Esophagus squamous epithelium (tissue), 5 donors: Measurements from ENCODE around the gene PLEKHG3. TPM values are rescaled to one million over a fixed set of nuclear protein-coding genes. Genes with fewer than 3 reads are reported as not detected.

Experiments used
- DNase-seq: peaks from one replicate; lab custom pipeline; 2025; lab: John Stamatoyannopoulos, UW
- H3K27ac ChIP-seq, 4 donors: fragments of 200-600 bp; sonication (generic); one replicate each; pipeline ENCODE4 v1.5.1; 2016 to 2019; ENCODE audit warnings: mild to moderate bottlenecking in 1 of 4
- H3K27me3 ChIP-seq, 4 donors: fragments of 200-600 bp; sonication (generic); 1 replicate in 3 of 4; 2 replicates in 1 of 4; pipeline versions ENCODE4 v1.5.1 to v1.6.0; 2017 to 2021; ENCODE audit warnings: antibody characterized with exemption in 1 of 4
- H3K36me3 ChIP-seq, 3 donors: fragments of 200-600 bp; sonication (generic); one replicate each; pipeline ENCODE4 v1.5.1; 2016 to 2019
- H3K4me1 ChIP-seq, 3 donors: fragments of 200-600 bp; sonication (generic); one replicate each; pipeline ENCODE4 v1.5.1; 2017 to 2019
- H3K4me3 ChIP-seq, 4 donors: fragments of 200-600 bp; sonication (generic); 1 replicate in 3 of 4; 2 replicates in 1 of 4; pipeline ENCODE4 v1.5.1; 2016 to 2019; ENCODE audit warnings: mild to moderate bottlenecking in 2 of 4, moderate library complexity in 1 of 4
- H3K9me3 ChIP-seq, 3 donors: fragments of 200-600 bp; sonication (generic); one replicate each; pipeline ENCODE4 v1.5.1; 2016 to 2019
- POLR2A ChIP-seq, 4 donors: fragments of 450-650 bp; IDR thresholded peaks; one replicate each; pipeline ENCODE4 v1.6.1; 2017; ENCODE audit warnings: antibody characterized with exemption in 4 of 4, mild to moderate bottlenecking in 4 of 4, moderate library complexity in 3 of 4
- WGBS, 2 donors: methylation state at CpG; one replicate each; pipeline ENCODE4 v1.1.5; 2018; 5-methylcytosine and 5-hydroxymethylcytosine counted together
- intact Hi-C: fragments of 100-400 bp; cut with DNase I; formaldehyde crosslinking; loops from one replicate; pipeline ENCODE4 v1.15.0; 2022
- total RNA-seq, 4 donors: library from RNA; depleted of rRNA; stranded (reverse); fragments of >200 nt; gene quantifications; one replicate each; pipeline ENCODE4 v1.1.0, GENCODE V29; 2016
- TF ChIP-seq, protein P1 (sequence below), 6 experiments: fragments of 450-650 bp in 4 of 6; fragments of 200-600 bp in 2 of 6; sonication (generic) in 2 of 6; IDR thresholded peaks; one replicate each; pipeline ENCODE4 v1.5.1; 2016 to 2019; ENCODE audit warnings: antibody characterized with exemption in 6 of 6, mild to moderate bottlenecking in 4 of 6, moderate library complexity in 4 of 6
- donor health status: DM: yes; HTN: yes; CAD: no.

The PLEKHG3 gene
- total RNA-seq, 4 donors from 2014 or later, result 44.6 to 87.8 (median 60.8) TPM

GRCh38 chr14:64734990-64735389 lies 30.8 kb downstream of the PLEKHG3 start:
- peak overlapping the region in 2 of 4 donors; percentile 12 to 29 for H3K27ac ChIP-seq
- intact Hi-C loops, result no loop called here
- H3K4me1 ChIP-seq, result peaks cover 13 to 53% (median 19%) of the 10 kb centered on the region in 3 donors
- TF ChIP-seq POLR2A (IDR thresholded peaks at IDR 0.05), result no peak
- TF ChIP-seq, protein P1, sequence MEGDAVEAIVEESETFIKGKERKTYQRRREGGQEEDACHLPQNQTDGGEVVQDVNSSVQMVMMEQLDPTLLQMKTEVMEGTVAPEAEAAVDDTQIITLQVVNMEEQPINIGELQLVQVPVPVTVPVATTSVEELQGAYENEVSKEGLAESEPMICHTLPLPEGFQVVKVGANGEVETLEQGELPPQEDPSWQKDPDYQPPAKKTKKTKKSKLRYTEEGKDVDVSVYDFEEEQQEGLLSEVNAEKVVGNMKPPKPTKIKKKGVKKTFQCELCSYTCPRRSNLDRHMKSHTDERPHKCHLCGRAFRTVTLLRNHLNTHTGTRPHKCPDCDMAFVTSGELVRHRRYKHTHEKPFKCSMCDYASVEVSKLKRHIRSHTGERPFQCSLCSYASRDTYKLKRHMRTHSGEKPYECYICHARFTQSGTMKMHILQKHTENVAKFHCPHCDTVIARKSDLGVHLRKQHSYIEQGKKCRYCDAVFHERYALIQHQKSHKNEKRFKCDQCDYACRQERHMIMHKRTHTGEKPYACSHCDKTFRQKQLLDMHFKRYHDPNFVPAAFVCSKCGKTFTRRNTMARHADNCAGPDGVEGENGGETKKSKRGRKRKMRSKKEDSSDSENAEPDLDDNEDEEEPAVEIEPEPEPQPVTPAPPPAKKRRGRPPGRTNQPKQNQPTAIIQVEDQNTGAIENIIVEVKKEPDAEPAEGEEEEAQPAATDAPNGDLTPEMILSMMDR (IDR thresholded peaks at IDR 0.05), result no peak
- 58 to 71% methylated on average over 4 to 6 of the region's 6 CpGs for WGBS, 2 donors
- H3K27me3 ChIP-seq, result no peaks in the 10 kb centered on the region
- H3K4me3 ChIP-seq, result no peak overlapping the region
- DNase-seq, result no peak
- no peaks in the 10 kb centered on the region for H3K9me3 ChIP-seq
- H3K36me3 ChIP-seq, result peaks cover 35 to 97% (median 52%) of the 10 kb centered on the region in 3 donors

GRCh38 chr14:64736271-64737169 lies 32.3 kb downstream of the PLEKHG3 start:
- no peak overlapping the region for H3K4me3 ChIP-seq
- peaks cover 35 to 97% (median 52%) of the 10 kb centered on the region in 3 donors for H3K36me3 ChIP-seq
- intact Hi-C loops, result no loop called here
- peaks cover 13 to 53% (median 19%) of the 10 kb centered on the region in 3 donors for H3K4me1 ChIP-seq
- no peaks in the 10 kb centered on the region for H3K27me3 ChIP-seq
- no peak for DNase-seq
- H3K27ac ChIP-seq, result peak overlapping the region; percentile 30 to 83 (median 62)
- no peaks in the 10 kb centered on the region for H3K9me3 ChIP-seq
- TF ChIP-seq POLR2A (IDR thresholded peaks at IDR 0.05), result no peak
- TF ChIP-seq, protein P1 (IDR thresholded peaks at IDR 0.05), result peak in 1 of 6 experiments; percentile 9
- 37 to 69% methylated on average over 7 to 14 of the region's 28 CpGs for WGBS, 2 donors

DNA sequence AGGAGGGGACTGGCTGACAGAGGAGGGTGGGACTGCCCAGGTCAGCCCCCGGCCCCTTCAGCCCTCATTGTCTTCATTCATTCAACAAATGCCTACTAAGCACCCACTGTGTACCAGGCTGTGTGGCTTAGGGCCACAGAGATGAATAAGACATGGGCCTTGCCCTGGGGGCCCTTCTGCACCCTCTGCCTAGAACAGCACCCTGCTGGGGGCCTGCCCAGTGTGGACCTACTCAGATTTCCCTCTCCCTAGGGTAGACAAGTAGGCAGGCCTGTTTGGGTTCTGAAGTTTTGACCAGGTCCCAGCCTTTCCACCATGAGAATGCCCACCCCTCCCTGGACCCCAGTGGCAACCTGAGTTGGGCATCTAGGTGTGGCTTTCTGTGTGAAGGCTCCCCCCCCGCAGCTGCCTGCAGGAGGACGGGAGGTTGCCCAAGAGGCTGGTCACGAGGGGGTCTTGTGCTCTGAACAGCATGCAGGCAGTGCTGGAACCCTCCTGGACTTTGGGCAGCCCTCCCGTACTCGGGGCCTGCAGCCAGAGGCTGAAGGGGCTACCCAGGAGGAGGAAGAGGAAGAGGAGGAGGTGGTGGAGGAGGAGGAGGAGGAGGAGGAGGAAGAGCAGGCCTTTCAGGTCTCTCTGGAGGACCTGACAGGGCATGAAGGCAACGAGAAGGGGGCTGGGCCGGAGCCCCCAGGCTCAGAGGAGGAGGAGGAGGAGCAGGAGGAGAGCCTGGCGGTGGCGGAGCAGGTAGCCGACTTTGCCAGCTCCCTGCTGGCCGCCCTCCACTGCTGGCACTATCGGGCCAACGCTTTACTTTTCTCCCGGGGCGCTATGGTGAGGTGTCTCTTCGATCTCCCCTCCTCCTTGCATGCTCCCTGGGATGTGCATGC lies 33.4 kb downstream of the PLEKHG3 start:
- TF ChIP-seq, protein P1 (IDR thresholded peaks at IDR 0.05), result no peak
- no peak for TF ChIP-seq POLR2A (IDR thresholded peaks at IDR 0.05)
- H3K27ac ChIP-seq, result peak overlapping the region; percentile 30 to 83 (median 62)
- 49 to 74% methylated on average over 11 to 12 of the region's 17 CpGs for WGBS, 2 donors
- DNase-seq, result no peak
- peaks cover 35 to 97% (median 52%) of the 10 kb centered on the region in 3 donors for H3K36me3 ChIP-seq
- intact Hi-C loops, result no loop called here
- no peak overlapping the region for H3K4me3 ChIP-seq
- H3K27me3 ChIP-seq, result no peaks in the 10 kb centered on the region
- H3K9me3 ChIP-seq, result no peaks in the 10 kb centered on the region
- peaks cover 13 to 53% (median 19%) of the 10 kb centered on the region in 3 donors for H3K4me1 ChIP-seq

- no peak overlapping the region for H3K4me3 ChIP-seq
- H3K4me1 ChIP-seq, result peaks cover 13 to 53% (median 19%) of the 10 kb centered on the region in 3 donors
- H3K27me3 ChIP-seq, result no peaks in the 10 kb centered on the region
- no peak for DNase-seq
- peak overlapping the region in 2 of 4 donors; percentile 59 to 83 for H3K27ac ChIP-seq
- peaks cover 40 to 97% (median 53%) of the 10 kb centered on the region in 3 donors for H3K36me3 ChIP-seq
- H3K9me3 ChIP-seq, result no peaks in the 10 kb centered on the region
- TF ChIP-seq, protein P1 (IDR thresholded peaks at IDR 0.05), result no peak
- intact Hi-C loops, result no loop called here
- 59 to 64% methylated on average over 5 to 7 of the region's 9 CpGs for WGBS, 2 donors
Measured at GRCh38 chr14:64738281-64738804, 34.1 kb downstream of the PLEKHG3 start.
